ENCODE data around the gene DNAH17.
A peak's percentile ranks its signal among the peaks of the same experiment; 100 is the strongest.

Gene DNAH17

DNA sequence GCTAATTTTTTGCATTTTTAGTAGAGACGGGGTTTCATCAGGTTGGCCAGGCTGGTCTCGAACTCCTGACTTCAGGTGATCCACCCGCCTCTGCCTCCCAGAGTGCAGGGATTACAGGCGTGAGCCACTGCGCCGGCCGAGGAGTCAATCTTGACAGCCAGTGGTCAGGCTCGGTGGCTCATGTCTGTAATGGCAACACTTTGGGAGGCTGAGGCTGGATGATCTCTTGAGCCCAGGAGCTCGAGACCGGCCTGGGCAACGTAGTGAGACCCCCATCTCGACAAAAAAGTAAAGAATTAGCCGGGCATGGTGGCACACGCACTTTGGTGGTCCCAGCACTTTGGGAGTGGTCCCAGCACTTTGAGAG lies 199.4 kb downstream of the DNAH17 start:
- H3K4me3 ChIP-seq (replicated peaks; ENCODE audit: low read depth, low read length), result peak overlapping the region; percentile 91
- DNase-seq (ENCODE audit: low read depth), result no peak
- no peak for TF ChIP-seq CTCF (IDR thresholded peaks at IDR 0.05; ENCODE audit: low read length, missing control alignments)

DNA sequence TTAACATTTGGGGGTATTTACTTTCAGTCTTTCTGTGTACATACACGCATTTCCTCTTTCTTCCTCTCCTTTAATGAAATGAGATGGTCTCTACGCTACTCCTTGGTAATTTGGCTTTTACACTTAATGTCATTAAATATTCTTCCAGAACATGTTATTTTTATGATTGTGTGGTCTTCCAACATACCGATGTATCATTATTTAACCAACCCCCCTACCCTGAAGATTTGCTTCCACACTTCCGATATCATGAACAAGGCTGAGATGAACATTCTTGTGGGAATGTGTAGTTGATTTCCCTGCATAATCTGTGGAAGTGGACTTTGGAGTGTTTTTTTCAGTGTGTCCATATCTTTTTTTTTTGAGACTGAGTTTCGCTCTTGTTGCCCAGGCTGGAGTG lies 201.0 kb downstream of the DNAH17 start:
- H3K4me3 ChIP-seq (replicated peaks; ENCODE audit: low read depth, low read length), result no peak overlapping the region
- no peak for DNase-seq (ENCODE audit: low read depth)
- TF ChIP-seq CTCF (IDR thresholded peaks at IDR 0.05; ENCODE audit: low read length, missing control alignments), result no peak

GRCh38 chr17:78375401-78376151 lies 201.6 kb downstream of the DNAH17 start:
- peak; percentile 97 for DNase-seq (ENCODE audit: low read depth)
- no peak for TF ChIP-seq CTCF (IDR thresholded peaks at IDR 0.05; ENCODE audit: low read length, missing control alignments)
- peak overlapping the region; percentile 11 for H3K4me3 ChIP-seq (replicated peaks; ENCODE audit: low read depth, low read length)

- DNase-seq (ENCODE audit: low read depth), result peak; percentile 90
- peak overlapping the region; percentile 11 for H3K4me3 ChIP-seq (replicated peaks; ENCODE audit: low read depth, low read length)
- no peak for TF ChIP-seq CTCF (IDR thresholded peaks at IDR 0.05; ENCODE audit: low read length, missing control alignments)
Observed at GRCh38 chr17:78374631-78375274, 202.4 kb downstream of the DNAH17 start.

DNA sequence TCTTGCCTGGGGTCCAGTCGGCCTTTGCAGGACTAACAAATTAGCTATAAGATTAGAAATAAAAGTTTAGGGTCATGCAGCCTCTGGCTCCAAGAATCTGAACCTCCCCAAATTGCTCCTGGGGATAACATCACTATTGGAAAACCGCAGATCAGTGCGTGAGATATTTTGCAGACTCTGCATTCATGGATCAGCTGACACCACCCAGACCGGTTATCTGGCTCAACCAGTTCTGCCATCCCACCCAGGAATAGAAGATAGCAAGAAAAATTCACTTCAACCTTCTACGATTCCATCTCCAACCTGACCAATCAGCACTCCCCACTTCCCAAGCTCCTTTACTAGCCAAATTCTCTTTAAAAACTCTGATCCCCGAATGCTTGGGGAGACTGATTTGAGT lies 203.0 kb downstream of the DNAH17 start:
- no peak overlapping the region for H3K4me3 ChIP-seq (replicated peaks; ENCODE audit: low read depth, low read length)
- TF ChIP-seq CTCF (IDR thresholded peaks at IDR 0.05; ENCODE audit: low read length, missing control alignments), result no peak
- no peak for DNase-seq (ENCODE audit: low read depth)
